Hypothalamus (tissue), 51 donors: Measurements from ENCODE around the gene GALNT3.
A peak's percentile ranks its signal among the peaks of the same experiment; 100 is the strongest.

Experiments
- DNase-seq, 51 donors: peaks; one replicate each; lab custom pipeline; 2025; lab: John Stamatoyannopoulos, UW

Gene GALNT3

GRCh38 chr2:165796819-165797530 lies 2.9 kb upstream of the GALNT3 start:
- DNase-seq, result no peak

DNA sequence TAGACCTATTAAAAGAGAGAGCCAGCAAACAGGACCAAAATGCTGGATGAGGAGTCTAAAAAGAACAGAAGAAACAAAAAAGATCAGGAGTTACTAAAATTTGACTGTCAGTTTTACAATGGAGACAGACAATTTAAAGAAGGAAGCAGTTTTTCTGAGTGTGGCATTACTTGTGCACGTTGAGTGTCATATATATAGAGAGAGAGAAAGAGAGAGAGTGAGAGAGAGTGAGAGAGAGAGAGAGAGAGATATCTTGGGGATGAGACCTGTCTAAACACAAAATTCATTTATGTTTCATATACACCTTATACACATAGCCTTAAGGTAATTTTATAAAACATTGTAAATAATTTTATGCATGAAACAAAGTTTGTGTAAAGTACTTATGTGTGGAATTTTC lies 2.1 kb upstream of the GALNT3 start:
- no peak for DNase-seq

DNA sequence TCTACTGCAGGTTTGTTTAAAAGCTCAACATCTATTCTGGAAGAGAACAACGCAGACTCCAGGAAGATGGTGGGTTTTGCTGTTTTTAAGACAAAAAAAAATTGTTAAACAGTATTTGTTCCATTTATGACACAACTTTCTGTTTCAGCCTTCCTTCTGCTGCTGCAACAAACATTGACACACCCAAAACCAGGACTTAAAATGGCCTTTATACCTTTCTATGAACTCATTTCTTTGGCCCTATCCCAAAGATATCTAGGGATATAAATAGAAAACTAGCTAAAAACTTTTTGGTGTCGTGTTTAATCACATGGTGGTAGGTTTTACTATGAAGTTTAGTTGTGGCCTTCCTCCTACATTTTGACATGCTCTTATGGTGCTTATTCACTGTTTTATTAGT lies 964 bp upstream of the GALNT3 start:
- no peak for DNase-seq

GRCh38 chr2:165794536-165794928 lies 485 bp upstream of the GALNT3 start:
- DNase-seq, result peak in 11 of 51 donors; percentile 1 to 28 (median 15)

GRCh38 chr2:165793161-165793778 lies 777 bp downstream of the GALNT3 start:
- DNase-seq, result peak in 8 of 51 donors; percentile 2 to 19 (median 6)

- DNase-seq, result no peak
Measured at GRCh38 chr2:165792104-165792454, 2.0 kb downstream of the GALNT3 start.

GRCh38 chr2:165791421-165792103 lies 2.5 kb downstream of the GALNT3 start:
- DNase-seq, result no peak

GRCh38 chr2:165790466-165790865 lies 3.6 kb downstream of the GALNT3 start:
- DNase-seq, result no peak

GRCh38 chr2:165787334-165787733 lies 6.7 kb downstream of the GALNT3 start:
- no peak for DNase-seq

DNA sequence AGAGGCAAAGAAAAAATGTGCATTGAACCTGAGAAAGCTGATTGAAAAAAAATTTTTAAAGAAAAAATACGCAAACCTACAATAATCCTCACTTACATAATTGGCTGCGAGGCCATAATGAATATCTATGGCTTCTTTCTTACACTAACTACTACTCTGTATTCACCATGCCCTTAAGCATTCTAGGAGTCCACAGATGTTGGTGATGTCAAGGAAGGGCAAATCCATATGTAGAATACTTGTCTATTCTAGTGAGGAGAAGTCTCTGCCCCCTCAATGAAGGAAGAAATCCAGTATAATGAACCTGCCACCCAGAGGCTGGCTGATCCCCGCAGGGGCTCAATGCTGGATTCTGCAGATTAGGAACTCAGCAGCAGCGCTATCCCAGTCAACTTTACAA lies 14.3 kb downstream of the GALNT3 start:
- DNase-seq, result no peak

- no peak for DNase-seq
Measured at GRCh38 chr2:165778653-165779451, 15.2 kb downstream of the GALNT3 start.

DNA sequence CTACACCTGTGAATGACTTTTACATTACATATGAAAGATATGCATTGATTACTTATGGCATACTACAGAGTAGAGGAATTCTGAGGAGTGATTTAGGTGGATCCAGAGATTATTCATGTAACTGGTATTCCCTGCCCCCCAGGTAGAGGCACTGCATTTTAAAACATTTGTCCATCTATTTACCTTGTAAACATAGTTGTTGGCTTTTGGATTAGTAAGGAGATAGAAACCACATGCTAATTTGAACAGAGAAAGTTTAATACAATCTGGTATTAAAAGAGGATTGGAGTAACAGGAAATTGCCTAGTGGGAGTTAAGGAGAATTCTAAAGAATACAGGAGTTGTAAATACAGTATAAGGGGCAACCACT lies 15.9 kb downstream of the GALNT3 start:
- no peak for DNase-seq

- no peak for DNase-seq
Measured at GRCh38 chr2:165777522-165778186, 16.4 kb downstream of the GALNT3 start.

DNA sequence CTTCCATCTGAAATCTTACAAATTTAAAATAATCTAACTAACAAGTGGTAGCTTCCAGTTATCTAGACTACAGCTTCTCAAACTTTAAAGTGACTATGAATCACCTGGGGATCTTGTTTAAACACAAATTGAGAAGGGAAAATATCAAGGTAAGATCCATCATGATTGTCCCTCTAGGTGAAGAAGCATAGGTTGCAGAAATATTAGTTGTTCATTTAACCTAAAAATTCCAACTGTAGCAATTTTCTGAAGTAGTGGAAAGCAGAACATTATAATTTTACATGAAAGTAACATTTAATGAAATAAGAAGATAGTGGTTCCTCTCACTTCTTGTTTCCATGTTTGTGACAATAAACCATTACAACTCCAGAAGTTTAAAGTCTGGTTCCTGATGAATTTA lies 17.3 kb downstream of the GALNT3 start:
- no peak for DNase-seq

DNA sequence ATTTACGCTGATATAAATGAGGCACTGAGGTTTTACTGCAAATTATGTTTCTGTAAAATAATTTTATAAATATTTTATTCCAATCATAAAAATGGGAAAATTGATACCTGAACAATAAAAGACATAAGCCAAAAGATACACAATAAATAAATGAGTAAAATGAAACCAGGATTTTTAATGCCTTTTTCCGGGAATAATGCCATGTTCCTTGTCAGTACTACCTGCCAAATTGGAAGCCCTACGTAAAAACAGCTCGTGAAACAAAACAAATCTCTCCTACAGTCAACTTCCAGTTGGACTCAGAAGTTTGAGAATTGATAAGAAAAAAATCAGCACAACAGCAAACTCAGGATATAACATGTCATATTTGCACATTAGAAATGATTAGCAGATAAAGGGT lies 18.0 kb downstream of the GALNT3 start:
- no peak for DNase-seq

DNA sequence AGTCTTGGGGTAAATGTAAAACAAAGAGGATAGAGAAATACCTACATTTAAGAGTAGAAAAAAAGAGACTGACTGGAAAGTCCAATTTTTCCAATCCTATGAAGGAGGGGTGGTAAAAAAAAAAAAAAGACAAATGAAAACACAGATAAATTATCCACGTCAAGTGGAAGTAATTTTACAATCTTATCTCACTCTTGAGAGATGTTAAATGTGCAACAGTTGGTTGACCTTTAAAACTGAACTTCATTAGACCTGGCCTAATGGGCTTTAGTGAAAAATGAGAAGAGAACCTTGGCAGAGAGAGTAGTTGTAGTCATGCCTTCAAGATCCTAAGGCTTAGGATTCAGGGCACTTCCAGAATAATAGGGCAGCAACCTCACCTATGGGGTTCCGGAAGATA lies 20.4 kb downstream of the GALNT3 start:
- no peak for DNase-seq

- DNase-seq, result no peak
Measured at GRCh38 chr2:165772183-165772582, 21.9 kb downstream of the GALNT3 start.

DNA sequence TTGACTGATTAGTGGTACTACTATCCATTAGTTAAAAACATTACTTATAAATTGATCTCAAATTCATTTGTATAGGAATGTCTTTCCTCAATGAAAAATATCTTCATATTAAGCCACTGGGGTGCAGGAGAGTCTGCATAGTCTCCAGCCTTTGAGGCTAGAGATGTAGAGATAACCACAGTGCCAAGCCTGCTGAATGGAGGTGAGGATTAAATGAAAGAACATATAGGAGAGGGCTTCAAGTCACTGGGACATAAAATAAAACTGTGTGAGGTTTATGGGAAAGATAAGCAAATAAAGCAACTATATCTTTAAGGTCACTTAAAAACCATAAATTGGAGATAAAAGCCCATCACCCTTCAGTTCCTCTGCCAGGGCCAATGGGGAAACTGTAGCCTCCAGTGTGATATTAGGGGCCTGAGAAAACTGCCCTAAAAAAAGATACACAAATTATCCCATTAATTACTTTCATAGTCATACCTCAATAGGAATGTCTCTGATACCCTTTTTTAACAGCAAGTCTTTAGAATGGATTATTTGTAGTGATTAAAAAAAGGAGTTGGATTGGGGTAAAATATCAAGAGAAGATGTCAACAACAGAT lies 27.6 kb downstream of the GALNT3 start:
- DNase-seq, result no peak

- DNase-seq, result no peak
Measured at GRCh38 chr2:165762723-165763122, 31.3 kb downstream of the GALNT3 start.

GRCh38 chr2:165757906-165758675 lies 36.0 kb downstream of the GALNT3 start:
- no peak for DNase-seq
